Fibroblast of peridontal ligament (primary cell): ENCODE measurements around the gene ZNF213.
A peak's percentile ranks its signal among the peaks of the same experiment; 100 is the strongest.
"Not testable (repeated sequence)": the region's sequence is repeated elsewhere in the genome, so short reads cannot be mapped to it uniquely, and the experiment has no call there.

Source experiments
- DNase-seq: peaks from one replicate; pipeline ENCODE4 v3.0.0-alpha.2; 2010; ENCODE audit errors: extremely low read depth

Gene ZNF213

GRCh38 chr16:3148256-3149192, 13.7 kb downstream of the ZNF213 start:
- no peak for DNase-seq

DNA sequence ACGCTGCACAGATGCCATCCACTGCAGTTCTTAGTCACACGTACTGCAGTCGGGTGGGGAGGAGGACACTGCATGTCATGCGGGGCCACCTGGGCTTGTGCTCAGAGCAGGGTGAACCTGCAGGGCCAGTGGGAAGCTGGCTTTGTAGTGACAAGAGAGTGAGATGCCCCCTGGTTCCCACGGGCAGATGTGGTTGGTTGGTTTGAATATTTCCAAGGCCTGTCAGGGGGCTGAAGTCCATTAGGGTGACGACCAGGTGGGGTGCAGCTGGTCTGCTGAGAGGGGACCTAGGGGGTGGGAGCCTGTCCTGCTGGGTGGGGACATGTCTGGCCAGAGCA, 14.3 kb downstream of the ZNF213 start:
- no peak for DNase-seq

- peak; percentile 31 for DNase-seq
Measured at GRCh38 chr16:3149630-3150345, 15.0 kb downstream of the ZNF213 start.

DNA sequence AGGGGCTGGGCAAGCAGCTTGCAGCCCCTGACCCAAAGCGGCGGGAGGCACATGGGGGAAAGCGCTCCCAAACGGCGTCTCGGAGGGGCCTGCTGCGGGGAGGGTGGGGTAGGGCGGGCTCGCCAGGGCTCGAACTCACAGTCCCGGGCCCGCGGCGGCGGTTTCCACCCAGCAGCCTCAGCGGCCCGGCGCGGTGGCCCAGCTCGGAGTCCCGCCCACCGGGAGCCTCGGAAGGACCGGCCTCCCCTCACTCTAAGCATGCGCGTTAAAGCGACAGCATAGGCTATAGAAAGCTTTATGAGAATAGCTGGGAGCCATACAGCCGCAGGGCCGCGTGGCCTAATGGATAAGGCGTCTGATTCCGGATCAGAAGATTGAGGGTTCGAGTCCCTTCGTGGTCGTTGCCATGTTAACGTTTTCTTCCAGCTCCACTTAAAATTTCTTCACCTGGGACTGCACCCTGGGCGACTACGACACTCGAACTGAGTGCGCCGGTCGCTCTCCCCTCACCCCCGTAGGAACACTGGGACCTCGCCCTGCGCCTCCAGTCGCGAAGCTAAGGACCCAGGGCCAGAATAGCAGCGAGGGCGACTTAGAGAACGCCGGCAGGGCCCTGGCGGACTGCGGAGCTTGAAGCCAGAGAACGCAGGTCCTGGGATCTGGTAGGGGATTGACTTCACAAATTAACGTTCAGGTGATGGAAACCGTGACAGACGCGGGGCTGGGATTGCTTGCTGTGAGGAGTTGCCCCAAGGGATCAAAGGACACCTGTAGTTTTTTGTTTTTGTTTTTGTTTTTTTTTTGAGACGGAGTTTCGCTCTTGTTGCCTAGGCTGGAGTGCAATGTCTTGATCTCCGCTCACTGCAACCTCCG, 15.8 kb downstream of the ZNF213 start:
- peak; percentile 97 for DNase-seq

DNA sequence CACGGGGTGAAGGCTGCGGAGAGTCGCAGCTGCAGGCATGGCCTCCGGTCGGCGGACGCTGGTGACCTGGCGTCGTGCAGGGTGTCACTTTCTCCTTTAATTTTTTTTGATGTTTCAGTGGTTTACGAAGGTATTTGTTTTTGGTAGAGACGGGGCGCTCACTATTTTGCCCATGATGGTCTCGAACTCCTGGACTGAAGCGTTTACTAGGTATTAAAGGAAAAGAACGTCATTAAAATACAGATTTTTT, 17.1 kb downstream of the ZNF213 start:
- no peak for DNase-seq

DNA sequence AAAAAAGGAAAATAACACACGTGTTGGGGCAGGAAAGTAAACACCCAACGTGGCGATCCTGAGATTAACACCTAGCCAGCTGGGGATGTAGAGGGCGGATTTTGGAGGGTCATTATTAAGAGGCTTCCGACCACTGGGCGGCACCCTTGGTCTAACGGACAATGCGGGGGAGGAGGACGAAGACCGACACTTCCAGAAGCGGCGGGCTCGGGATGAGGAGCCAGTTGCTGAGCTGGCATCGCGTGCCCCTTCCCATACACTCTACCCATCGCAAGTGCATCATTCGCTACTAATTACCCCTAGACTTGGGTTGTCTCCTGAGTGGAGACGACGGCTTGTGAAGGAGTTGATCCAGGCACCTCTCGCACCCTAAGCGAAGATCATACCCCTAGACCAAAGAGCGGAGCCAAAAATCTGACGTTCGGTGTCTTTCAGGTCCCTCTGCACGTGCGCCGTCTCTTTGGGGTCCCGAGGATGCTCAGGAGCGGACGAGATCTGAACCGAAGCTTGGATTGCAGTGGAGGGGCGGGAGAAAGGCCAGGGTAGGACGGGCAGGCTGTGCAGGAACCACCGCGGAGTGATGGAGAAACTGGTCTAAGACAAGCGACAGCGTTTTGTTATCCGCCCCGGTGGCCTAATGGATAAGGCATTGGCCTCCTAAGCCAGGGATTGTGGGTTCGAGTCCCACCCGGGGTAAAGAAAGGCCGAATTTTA, 17.6 kb downstream of the ZNF213 start:
- DNase-seq = peak; percentile 93

DNA sequence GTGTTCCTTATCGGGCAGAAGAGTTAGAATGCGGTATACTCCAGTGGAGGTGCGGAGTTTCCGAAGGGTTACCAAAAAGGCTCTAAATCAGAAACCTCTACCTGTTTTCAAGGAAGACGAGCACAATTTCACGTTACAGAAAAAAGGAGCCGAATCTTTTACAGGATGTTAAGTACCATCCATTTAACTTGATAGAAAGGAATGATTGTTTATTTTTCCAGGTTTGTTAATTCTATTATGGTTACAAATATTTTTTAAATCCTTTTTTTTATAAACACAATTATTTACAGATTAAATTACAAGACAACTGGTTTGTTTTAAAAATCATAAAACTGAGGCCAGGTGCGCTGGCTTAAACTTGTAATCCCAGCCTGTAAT, 18.2 kb downstream of the ZNF213 start:
- no peak for DNase-seq

- DNase-seq = no peak
Measured at GRCh38 chr16:3155181-3155580, 20.4 kb downstream of the ZNF213 start.

DNA sequence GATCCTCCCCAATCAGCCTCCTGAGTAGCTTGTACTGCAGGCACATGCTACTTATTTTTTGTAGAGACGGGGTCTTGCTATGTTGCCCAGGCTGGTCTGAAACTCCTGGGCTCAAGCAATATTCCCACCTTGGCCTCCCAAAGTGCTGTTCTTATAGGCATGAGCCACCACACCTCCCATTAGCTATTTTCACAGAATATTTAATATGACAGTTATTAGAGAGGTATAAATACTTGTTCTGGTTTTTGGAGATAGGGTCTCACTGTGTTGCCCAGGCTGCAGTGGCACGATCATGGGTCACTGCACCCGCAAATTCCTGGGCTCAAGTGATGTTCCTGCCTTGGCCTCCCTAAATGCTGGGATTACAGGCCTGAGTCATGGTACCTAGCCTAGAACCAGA, 21.1 kb downstream of the ZNF213 start:
- no peak for DNase-seq

DNA sequence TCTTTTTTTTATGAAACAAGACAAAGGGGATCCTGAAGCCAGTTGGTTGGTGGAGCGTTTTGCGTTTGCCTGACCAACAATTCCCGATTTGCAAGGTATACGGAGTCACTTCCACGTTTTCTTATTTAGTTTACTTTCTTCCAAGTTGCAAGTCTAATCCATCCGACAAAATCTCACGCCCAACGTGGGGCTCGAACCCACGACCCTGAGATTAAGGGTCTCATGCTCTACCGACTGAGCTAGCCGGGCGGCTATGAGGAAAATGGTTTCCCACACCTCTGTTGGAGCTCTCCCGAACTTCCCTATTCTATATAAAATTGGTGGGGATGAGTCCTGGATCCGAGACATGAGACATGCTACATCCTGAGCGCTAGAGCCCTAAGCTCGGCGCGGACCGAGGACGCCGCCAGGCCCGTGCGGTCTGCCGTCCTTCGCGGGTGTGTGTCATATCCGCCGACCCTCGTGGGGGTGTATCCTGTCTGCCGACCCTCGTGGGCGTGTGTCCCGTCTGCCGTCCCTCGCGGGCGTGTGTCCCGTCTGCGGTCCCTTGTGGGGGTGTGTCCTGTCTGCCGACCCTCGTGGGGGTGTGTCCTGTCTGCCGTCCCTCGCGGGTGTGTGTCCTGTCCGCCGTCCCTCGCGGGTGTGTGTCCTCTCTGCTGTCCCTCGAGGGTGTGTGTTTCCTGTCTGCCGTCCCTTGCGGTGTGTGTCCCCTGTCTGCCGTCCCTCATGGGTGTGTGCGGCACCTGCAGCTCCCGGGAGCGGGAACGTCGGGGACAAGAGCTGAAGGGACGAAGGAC, 22.6 kb downstream of the ZNF213 start:
- peak; percentile 95 for DNase-seq

DNA sequence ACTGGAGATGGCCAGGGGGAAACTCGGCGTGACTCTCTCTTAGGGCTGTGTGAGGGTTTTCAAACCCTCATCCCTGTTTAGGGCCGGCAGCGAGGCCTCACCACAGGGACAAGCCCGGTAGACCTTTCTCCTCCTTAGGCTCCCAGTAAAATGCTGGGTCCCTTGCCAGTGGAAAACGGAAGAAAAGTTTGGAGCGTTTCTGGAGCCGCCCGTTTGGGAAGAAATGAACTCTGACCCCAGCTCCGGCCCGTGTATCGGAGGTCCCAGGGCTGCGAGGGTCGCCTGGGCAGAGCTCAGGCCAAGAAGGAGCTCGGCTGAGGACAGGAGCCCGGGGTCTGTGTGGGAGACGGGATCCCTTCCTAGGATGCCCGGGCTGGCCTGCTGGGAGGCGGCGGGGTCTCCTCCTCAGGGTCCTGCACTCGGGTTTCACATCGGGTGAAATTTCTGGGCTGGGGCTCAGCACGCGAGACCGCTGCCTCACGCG, 23.2 kb downstream of the ZNF213 start:
- peak; percentile 29 for DNase-seq

DNA sequence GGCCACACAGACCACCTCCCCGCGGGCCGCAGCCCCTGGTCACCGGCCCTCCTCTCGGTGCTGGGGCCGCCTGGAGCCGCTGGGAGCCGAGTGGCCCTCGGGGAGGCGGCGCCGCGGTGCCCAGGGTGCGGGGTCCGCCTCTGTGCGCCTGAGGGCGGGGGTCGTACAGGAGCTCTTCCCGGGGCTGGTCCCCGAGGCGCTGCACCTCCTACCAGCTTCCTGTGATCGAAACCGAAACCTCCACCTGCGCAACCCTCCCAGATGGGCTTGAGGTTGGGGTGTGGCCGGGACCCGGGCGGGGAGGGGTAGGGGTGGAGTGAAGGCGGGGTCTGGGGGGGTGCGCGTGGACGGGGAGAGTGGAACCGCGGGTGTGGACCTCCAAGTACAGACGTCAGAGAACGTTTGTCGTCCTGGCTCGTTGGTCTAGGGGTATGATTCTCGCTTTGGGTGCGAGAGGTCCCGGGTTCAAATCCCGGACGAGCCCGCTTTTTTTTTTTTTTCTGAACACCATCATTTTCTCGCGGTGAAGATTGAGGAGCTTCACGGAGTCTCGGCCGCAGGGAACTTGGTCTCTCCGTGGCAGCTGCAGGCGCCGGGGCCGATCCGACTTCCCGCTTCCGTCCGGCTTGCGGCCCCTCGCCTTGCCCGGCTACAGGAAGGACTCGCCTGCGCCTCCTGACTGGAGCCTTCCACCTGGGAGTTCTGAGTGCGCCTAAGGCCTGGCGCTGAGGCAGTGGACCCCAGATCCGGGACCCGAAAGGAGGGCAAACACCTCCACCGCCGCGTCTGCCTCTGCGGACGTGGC, 23.9 kb downstream of the ZNF213 start:
- peak; percentile 83 for DNase-seq

DNA sequence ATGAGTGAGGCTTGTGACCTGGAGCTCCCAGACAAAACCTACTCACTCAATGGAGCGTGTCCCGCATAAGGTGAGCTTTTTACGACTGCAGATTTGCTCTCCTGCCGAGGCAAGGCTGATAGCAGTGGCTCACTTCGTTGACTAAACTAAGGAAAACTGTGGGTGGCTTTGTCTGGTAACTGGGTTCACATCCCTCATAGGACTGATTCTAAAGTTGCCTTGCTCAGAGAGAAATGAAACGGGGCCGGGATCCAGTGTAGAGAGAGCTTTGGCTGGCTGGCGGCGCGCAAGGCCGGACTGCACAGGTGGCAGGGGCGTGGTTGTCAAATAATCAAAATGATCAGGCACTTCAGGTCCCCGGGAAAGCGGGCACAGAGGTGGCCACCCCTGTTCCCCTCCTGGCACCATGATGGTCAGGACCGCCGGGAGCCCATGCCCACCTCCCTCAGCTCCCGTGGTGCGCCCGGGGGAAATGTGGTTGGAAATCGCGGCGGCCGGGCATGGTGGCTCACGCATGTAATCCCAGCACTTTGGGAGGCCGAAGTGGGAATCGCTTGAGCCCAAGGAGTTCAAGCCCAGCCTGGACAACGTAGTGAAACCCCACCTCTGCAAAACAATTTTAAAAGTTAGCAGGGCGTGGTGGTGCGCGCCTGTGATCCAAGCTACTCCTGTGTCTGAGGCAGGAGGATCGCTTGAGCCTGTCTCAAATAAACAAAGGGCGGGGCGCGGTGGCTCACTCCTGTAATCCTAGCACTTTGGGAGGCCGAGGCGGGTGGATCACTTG, 26.6 kb downstream of the ZNF213 start:
- DNase-seq = no peak

GRCh38 chr16:3164121-3164991, 29.5 kb downstream of the ZNF213 start:
- DNase-seq = no peak

DNA sequence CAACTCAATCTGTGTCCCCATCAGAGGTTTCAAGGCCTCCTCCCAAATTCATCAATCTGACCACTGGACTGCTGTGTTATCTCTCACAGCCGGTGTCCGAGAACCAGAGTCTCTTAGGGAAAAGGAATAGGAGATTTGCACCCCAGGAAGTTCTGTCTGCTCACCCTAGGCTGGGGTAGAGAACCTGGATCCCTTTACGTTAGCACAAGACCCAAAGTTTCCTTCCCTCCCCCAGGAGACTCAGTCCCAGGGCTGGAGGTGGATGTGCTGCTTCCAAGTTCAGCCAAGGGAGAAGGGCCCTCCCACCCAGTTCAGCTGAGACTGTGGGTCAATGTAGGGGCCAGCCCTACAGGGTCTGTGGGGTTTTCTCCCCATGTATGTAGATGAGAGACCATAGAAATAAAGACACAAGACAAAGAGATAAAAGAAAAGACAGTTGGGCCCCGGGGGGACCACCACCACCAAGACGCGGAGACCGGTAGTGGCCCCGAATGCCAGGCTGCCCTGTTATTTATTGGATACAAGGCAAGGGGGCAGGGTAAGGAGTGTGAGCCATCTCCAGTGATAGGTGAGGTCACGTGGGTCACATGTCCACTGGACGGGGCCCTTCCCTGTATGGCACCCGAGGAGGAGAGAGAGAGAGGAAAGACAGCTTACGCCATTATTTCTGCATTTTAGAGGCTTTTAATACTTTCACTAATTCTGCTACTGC, 30.4 kb downstream of the ZNF213 start:
- DNase-seq = no peak

DNA sequence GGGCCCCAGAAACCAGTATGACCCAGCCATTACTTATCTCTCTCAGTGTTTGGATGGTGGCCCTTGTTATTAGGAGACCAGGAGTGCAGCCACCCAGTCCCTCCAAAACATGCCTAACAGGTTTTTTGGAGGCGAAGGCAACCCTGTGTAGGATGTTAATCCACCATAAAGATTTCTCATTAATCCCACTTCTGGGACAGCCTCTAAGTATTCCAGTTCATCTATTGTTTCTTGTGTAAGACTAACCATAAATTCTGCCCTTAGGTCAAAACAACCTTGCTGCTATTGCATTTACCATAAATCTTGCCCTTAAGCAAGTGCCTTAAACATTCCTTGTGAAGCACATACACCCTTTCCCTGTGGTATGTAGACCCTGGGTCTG, 31.7 kb downstream of the ZNF213 start:
- DNase-seq = no peak

DNA sequence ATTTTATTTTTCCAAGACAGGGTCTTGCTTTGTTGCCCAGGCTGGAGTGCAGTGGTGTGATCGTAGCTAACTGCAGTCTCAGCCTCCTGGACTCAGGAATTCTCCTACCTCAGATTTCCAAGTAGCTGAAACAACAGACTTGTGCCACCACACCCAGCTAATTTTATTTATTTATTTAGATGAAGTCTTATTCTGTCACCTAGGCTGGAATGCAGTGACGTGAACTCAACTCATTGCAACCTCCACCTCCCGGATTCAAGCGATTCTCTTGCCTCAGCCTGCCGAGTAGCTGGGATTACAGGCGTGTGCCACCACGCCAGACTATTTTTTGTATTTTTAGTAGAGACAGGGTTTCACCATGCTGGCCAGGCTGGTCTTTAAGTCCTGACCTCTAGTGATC, 33.9 kb downstream of the ZNF213 start:
- DNase-seq = not testable (repeated sequence)
